GM23338 (cell line): ENCODE results near the gene SNX4. TPM values are rescaled to one million over a fixed set of nuclear protein-coding genes. Genes with fewer than 3 reads are reported as not detected.

ENCODE experiments used
- ATAC-seq: fragments of 200-7000 bp; cut with Tn5 transposase; 3 replicates; pipeline ENCODE4 v1.9.1; 2020
- DNase-seq: peaks from one replicate; pipeline ENCODE4 v3.0.0-alpha.2; 2015; ENCODE audit warnings: low spot score
- H2AFZ ChIP-seq: fragments of 200-600 bp; sonication (generic); 2 replicates; pipeline ENCODE4 v1.8.0; 2016; ENCODE audit warnings: antibody characterized with exemption, mild to moderate bottlenecking, moderate library complexity
- H3F3A ChIP-seq: fragments of 200-600 bp; sonication (generic); replicated peaks from 2 replicates; pipeline ENCODE4 v1.8.0; 2017; ENCODE audit warnings: antibody characterized with exemption, mixed run types, low read depth
- H3K27ac ChIP-seq: fragments of 200-600 bp; sonication (generic); 2 replicates; pipeline ENCODE4 v1.6.1; 2016; ENCODE audit warnings: low read depth
- H3K27me3 ChIP-seq: fragments of 200-600 bp; sonication (generic); 2 replicates; pipeline ENCODE4 v1.8.0; 2016; ENCODE audit warnings: mild to moderate bottlenecking, mixed run types, moderate library complexity; ENCODE audit not compliant: insufficient read depth
- H3K36me3 ChIP-seq: fragments of 200-600 bp; sonication (generic); 2 replicates; pipeline ENCODE4 v1.8.0; 2016; ENCODE audit warnings: mild to moderate bottlenecking; ENCODE audit not compliant: insufficient read depth
- H3K4me1 ChIP-seq: fragments of 200-600 bp; sonication (generic); 2 replicates; pipeline ENCODE4 v1.8.0; 2016; ENCODE audit warnings: mild to moderate bottlenecking, moderate library complexity; ENCODE audit not compliant: insufficient read depth
- H3K4me2 ChIP-seq: fragments of 200-600 bp; sonication (generic); 2 replicates; pipeline ENCODE4 v1.7.1; 2017; ENCODE audit warnings: mixed run types
- H3K4me3 ChIP-seq: fragments of 200-600 bp; sonication (generic); 2 replicates; pipeline ENCODE4 v1.6.1; 2016; ENCODE audit warnings: mixed run types
- H3K79me2 ChIP-seq: fragments of 200-600 bp; sonication (generic); replicated peaks from 2 replicates; pipeline ENCODE4 v1.8.0; 2017; ENCODE audit warnings: mild to moderate bottlenecking; ENCODE audit not compliant: insufficient read depth
- H3K9me2 ChIP-seq: fragments of 200-600 bp; sonication (generic); 2 replicates; pipeline ENCODE4 v1.8.0; 2017; ENCODE audit not compliant: insufficient read depth
- H4K20me1 ChIP-seq: fragments of 200-600 bp; sonication (generic); replicated peaks from 2 replicates; pipeline ENCODE4 v1.8.0; 2017; ENCODE audit warnings: mild to moderate bottlenecking; ENCODE audit not compliant: insufficient read depth
- H3K27ac Mint-ChIP-seq: 2 replicates; pipeline ENCODE4 v1.8.0; 2020; ENCODE audit warnings: inconsistent platforms, mild to moderate bottlenecking, moderate library complexity, mixed read lengths
- H3K27me3 Mint-ChIP-seq: 3 replicates; pipeline ENCODE4 v1.8.0; 2022; ENCODE audit warnings: low read depth, mild to moderate bottlenecking, moderate library complexity, mixed read lengths, inconsistent platforms; ENCODE audit not compliant: insufficient read depth, poor library complexity
- H3K36me3 Mint-ChIP-seq: 3 replicates; pipeline ENCODE4 v1.8.0; 2021; ENCODE audit warnings: low read depth, mild to moderate bottlenecking, inconsistent platforms, moderate library complexity, mixed read lengths
- H3K4me1 Mint-ChIP-seq: 3 replicates; pipeline ENCODE4 v1.8.0; 2020; ENCODE audit warnings: mild to moderate bottlenecking, inconsistent platforms, mixed read lengths
- H3K4me3 Mint-ChIP-seq: 3 replicates; pipeline ENCODE4 v1.8.0; 2021; ENCODE audit warnings: moderate library complexity, mild to moderate bottlenecking, inconsistent platforms, mixed read lengths
- H3K9me3 Mint-ChIP-seq: 3 replicates; pipeline ENCODE4 v1.8.0; 2020; ENCODE audit warnings: moderate library complexity, mild to moderate bottlenecking, inconsistent platforms, mixed read lengths
- EZH2 ChIP-seq: fragments of 200-600 bp; sonication (generic); IDR thresholded peaks from one replicate; pipeline ENCODE4 v1.8.0; 2017; ENCODE audit warnings: antibody characterized with exemption, mild to moderate bottlenecking, low read depth; ENCODE audit not compliant: unreplicated experiment
- JUNB ChIP-seq: IDR thresholded peaks from one replicate; pipeline ENCODE4 v1.6.1; 2016; ENCODE audit warnings: antibody characterized with exemption; ENCODE audit not compliant: unreplicated experiment
- POLR2AphosphoS5 ChIP-seq: IDR thresholded peaks from 2 replicates; pipeline ENCODE4 v1.6.1; 2016; ENCODE audit warnings: antibody characterized with exemption, low read depth
- ZNF114 ChIP-seq: fragments of 250-450 bp; sonication (Bioruptor Pico); IDR thresholded peaks from 2 replicates; pipeline ENCODE4 v1.5.0; 2020; ENCODE audit warnings: mild to moderate bottlenecking, moderate library complexity
- ZNF462 ChIP-seq: fragments of 250-450 bp; sonication (Bioruptor Pico); IDR thresholded peaks from 2 replicates; pipeline ENCODE4 v1.5.0; 2020; ENCODE audit warnings: mild to moderate bottlenecking, moderate library complexity
- long read RNA-seq: library from polyadenylated mRNA; unstranded; transcript quantifications from one replicate; pipeline ENCODE4 v2.0.0, GENCODE V29; 2020; ENCODE audit not compliant: unreplicated experiment
- polyA plus RNA-seq: library from polyadenylated mRNA; unstranded; fragments of >200 nt; fragmentation: Nextera tagmentation; extraction: Ambion mirVana; gene quantifications from 2 replicates; pipeline ENCODE4 v1.2.1, GENCODE V29; 2016
- total RNA-seq: library from RNA; depleted of rRNA; stranded (reverse); fragments of >200 nt; shearing (Covaris generic); gene quantifications from 2 replicates; pipeline ENCODE4 v1.2.3, GENCODE V29; 2014; rRNA removed

Gene SNX4
- total RNA-seq (27.8 and 40.6 TPM in 2 replicates), polyA plus RNA-seq (13.0 and 13.8 TPM in 2 replicates)
- long read RNA-seq, transcript SNX4-201 (14 exons, 2,513 nt): major isoform, 13 of 16 reads
- long read RNA-seq, partial matches to known transcripts: 2 of 16 reads
- long read RNA-seq, other reads (novel, unspliced or antisense): 1 of 16 reads

- peak; percentile 96 for ATAC-seq
- Histone ChIP-seq H3K27me3 (no peaks in the 10 kb centered on the region), H3K79me2 (peaks cover 27% of the 10 kb centered on the region), H3K27ac (peak within 1 kb of the TSS; percentile 66; the same call in 1 of the 2 replicates), H4K20me1 (peaks cover 5% of the 10 kb centered on the region; the same call in 1 of the 2 replicates), H2AFZ (peak within 1 kb of the TSS; percentile 94), H3K4me1 (peaks cover 4% of the 10 kb centered on the region; the same call in 1 of the 2 replicates), H3K4me3 (peak within 1 kb of the TSS; percentile 97), H3K4me2 (peak within 1 kb of the TSS; percentile 94), H3K36me3 (no peaks in the 10 kb centered on the region), H3F3A (no peaks in the 10 kb centered on the region; the same call in 1 of the 2 replicates), H3K9me2 (no peaks in the 10 kb centered on the region)
- Mint-ChIP-seq H3K27ac (peak within 1 kb of the TSS; percentile 78), H3K36me3 (peaks cover 7% of the 10 kb centered on the region; the same call in 1 of the 3 replicates), H3K4me3 (peak within 1 kb of the TSS; percentile 90), H3K9me3 (no peaks in the 10 kb centered on the region), H3K4me1 (peaks cover 13% of the 10 kb centered on the region; the same call in 2 of the 3 replicates), H3K27me3 (peaks cover 2% of the 10 kb centered on the region)
- no peak for TF ChIP-seq ZNF462
- no peak for TF ChIP-seq ZNF114 (CRISPR knock-in tag)
- no peak for TF ChIP-seq EZH2
- TF ChIP-seq POLR2AphosphoS5: peak; percentile 83
- no peak for TF ChIP-seq JUNB
- peak; percentile 94 for DNase-seq
Measured at GRCh38 chr3:125519678-125520562, at the start of gene SNX4. Gene SNX4 (minus strand): TSS chr3:125520202. CDS start chr3:125520172, 30 bp downstream.
